NB4 (cell line): ENCODE data around the gene PSPC1.

Experiments used
- DNase-seq: peaks from one replicate; pipeline ENCODE4 v3.0.0; 2010; ENCODE audit warnings: low read depth
- H3K4me3 ChIP-seq: one replicate; pipeline ENCODE4 v1.5.1; 2011; ENCODE audit warnings: mild to moderate bottlenecking, low read depth, low read length, moderate library complexity
- MAX ChIP-seq: IDR thresholded peaks from 2 replicates; pipeline ENCODE4 v1.6.1; 2011; ENCODE audit warnings: low read depth, low read length
- MYC ChIP-seq: IDR thresholded peaks from 2 replicates; pipeline ENCODE4 v1.6.1; 2011; ENCODE audit warnings: low read depth, low read length
- POLR2A ChIP-seq: IDR thresholded peaks from 2 replicates; pipeline ENCODE4 v1.6.1; 2011; ENCODE audit warnings: mild to moderate bottlenecking; ENCODE audit not compliant: insufficient read length; ENCODE audit errors: extremely low read depth
- TF ChIP-seq, protein P1 (sequence below): IDR thresholded peaks from one replicate; pipeline ENCODE4 v1.5.1; 2012; ENCODE audit warnings: low read depth, low read length

The PSPC1 gene

DNA sequence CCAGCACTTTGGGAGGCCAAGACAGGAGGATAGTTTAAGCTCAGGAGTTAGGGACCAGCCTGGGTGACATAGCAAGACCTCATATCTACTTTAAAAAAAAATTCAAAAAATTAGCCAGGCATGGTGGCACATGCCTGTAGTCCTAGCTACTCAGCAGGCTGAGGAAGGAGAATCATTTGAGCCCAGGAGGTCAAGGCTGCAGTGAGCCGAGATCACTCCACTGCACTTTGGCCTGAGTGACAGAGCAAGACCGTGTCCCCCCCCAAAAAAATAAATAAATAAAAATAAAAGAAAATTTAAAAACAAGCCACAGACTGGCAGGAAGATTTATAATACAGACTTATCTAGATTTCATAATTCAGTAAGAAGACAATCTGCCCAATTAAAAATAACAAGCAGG is 14.8 kb downstream of the PSPC1 start:
- H3K4me3 ChIP-seq, result no peak overlapping the region
- DNase-seq, result no peak
- TF ChIP-seq, protein P1, sequence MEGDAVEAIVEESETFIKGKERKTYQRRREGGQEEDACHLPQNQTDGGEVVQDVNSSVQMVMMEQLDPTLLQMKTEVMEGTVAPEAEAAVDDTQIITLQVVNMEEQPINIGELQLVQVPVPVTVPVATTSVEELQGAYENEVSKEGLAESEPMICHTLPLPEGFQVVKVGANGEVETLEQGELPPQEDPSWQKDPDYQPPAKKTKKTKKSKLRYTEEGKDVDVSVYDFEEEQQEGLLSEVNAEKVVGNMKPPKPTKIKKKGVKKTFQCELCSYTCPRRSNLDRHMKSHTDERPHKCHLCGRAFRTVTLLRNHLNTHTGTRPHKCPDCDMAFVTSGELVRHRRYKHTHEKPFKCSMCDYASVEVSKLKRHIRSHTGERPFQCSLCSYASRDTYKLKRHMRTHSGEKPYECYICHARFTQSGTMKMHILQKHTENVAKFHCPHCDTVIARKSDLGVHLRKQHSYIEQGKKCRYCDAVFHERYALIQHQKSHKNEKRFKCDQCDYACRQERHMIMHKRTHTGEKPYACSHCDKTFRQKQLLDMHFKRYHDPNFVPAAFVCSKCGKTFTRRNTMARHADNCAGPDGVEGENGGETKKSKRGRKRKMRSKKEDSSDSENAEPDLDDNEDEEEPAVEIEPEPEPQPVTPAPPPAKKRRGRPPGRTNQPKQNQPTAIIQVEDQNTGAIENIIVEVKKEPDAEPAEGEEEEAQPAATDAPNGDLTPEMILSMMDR, result no peak
- no peak for TF ChIP-seq MAX
- no peak for TF ChIP-seq POLR2A
- TF ChIP-seq MYC, result no peak

- no peak for TF ChIP-seq POLR2A
- TF ChIP-seq, protein P1, result no peak
- H3K4me3 ChIP-seq, result no peak overlapping the region
- no peak for DNase-seq
These were observed 16.2 kb downstream of the PSPC1 start for GRCh38 chr13:19766591-19766990.

DNA sequence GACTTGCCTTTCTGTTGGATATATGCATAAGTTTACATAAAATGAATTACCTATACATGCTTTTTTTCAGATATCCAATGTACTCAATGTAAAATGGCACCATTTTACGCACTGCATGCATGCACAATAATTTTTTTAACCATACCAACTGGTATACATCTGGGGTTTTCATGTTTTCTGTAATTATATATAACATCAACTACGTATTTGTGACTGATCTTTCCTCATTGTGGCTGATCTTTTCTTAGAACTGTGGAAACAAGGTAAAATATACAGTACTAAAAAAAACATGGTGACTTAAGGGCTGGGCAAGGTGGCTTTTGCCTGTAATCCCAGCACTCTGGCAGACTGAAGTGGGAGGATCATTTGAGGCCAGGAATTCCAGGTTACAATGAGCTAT is 18.5 kb downstream of the PSPC1 start:
- DNase-seq, result no peak
- H3K4me3 ChIP-seq, result no peak overlapping the region
- TF ChIP-seq MAX, result no peak
- TF ChIP-seq, protein P1, result no peak
- TF ChIP-seq MYC, result no peak
- TF ChIP-seq POLR2A, result no peak

DNA sequence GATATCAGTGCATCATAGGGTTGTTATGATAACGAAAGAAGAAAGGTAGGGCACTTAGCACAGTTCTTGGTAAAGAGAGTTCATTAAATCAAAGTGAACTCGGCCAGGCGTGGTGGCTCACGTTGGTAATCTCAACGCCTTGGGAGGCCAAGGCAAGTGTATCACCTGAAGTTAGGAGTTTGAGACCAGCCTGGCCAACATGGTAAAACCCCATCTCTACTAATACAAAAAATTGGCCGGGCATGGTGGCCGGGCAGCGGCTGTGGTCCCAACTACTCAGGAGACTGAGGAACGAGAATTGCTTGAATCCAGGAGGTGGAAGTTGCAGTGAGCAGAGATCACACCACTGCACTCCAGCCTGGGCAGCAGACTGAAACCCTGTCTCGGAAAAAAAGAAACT is 19.1 kb downstream of the PSPC1 start:
- no peak overlapping the region for H3K4me3 ChIP-seq
- DNase-seq, result no peak
- TF ChIP-seq POLR2A (no peak), MYC (no peak), MAX (no peak)
- TF ChIP-seq, protein P1, result no peak

DNA sequence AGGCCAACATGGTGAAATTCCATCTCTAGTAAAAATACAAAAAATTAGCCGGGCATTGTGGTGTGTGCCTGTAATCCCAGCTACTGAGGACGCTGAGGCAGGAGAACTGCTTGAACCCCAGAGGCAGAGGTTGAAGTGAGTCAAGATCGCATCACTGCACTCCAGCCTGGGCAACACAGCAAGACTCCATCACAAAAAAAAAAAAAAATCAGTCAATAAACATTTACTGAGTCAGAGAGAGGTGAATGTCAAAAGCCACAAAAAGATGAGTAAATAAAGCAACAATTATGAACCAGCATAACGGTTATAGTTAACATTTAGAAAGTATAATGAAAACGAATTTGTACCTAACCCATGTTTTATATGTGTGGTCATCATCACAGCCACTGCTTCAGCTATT is 23.1 kb downstream of the PSPC1 start:
- TF ChIP-seq POLR2A (no peak), MYC (no peak), MAX (no peak)
- no peak for DNase-seq
- no peak overlapping the region for H3K4me3 ChIP-seq

DNA sequence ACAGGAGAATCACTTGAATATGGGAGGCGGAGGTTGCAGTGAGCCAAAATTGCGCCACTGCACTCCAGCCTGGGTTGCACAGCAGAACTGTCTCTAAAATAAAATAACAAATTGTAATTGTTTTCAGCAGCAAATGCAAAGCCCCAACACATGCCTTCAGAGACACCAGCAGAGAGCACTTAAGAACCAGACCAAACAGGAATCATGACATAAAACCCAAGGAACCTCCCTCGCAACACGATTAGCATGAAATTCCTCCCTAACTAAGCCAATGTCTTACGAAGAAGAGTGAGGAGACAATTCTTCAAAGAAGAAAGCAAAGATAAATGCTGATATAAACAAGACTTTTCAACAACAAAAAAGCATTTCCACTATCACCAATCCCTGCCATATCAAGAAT is 40.1 kb downstream of the PSPC1 start:
- no peak for DNase-seq
- TF ChIP-seq MAX, result no peak
- TF ChIP-seq MYC, result no peak
- TF ChIP-seq, protein P1, result no peak
- TF ChIP-seq POLR2A, result no peak
- no peak overlapping the region for H3K4me3 ChIP-seq
